Adrenal gland (tissue), 12 donors: ENCODE measurements around the gene ITGA2B. TPM values are rescaled to one million over a fixed set of nuclear protein-coding genes. Genes with fewer than 3 reads are reported as not detected.

Experiments used
- DNase-seq, 7 donors: peaks; one replicate each; pipeline ENCODE4 v3.0.0-alpha.2; 2019 to 2020
- H3K27ac ChIP-seq, 5 donors: fragments of 200-600 bp; sonication (generic) in 4 of 5; 1 replicate in 3 of 5; 2 replicates in 2 of 5; pipeline versions ENCODE4 v1.5.1 to v1.8.0; 2016 to 2020; ENCODE audit warnings: mild to moderate bottlenecking in 1 of 5
- H3K27me3 ChIP-seq: fragments of 200-600 bp; 2 replicates; pipeline ENCODE4 v1.8.0; 2021
- H3K36me3 ChIP-seq, 2 donors: fragments of 200-600 bp; replicated peaks in 1 of 2; 1 replicate in 1 of 2; 2 replicates in 1 of 2; pipeline versions ENCODE4 v1.5.1 to v1.8.0; 2018 to 2022
- H3K4me1 ChIP-seq, 2 donors: fragments of 200-600 bp; replicated peaks in 1 of 2; 1 replicate in 1 of 2; 2 replicates in 1 of 2; pipeline versions ENCODE4 v1.5.1 to v1.8.0; 2018 to 2021
- H3K4me3 ChIP-seq, 4 donors: fragments of 200-600 bp; sonication (generic) in 3 of 4; one replicate each; pipeline ENCODE4 v1.5.1; 2016 to 2018
- H3K9me3 ChIP-seq, 3 donors: fragments of 200-600 bp; sonication (generic) in 1 of 3; replicated peaks in 1 of 3; 1 replicate in 2 of 3; 2 replicates in 1 of 3; pipeline versions ENCODE4 v1.5.1 to v1.8.0; 2016 to 2021
- CTCF ChIP-seq, 6 experiments: fragments of 450-650 bp in 4 of 6; fragments of 200-600 bp in 2 of 6; sonication (generic) in 1 of 6; IDR thresholded peaks; 1 replicate in 5 of 6; 2 replicates in 1 of 6; pipeline versions ENCODE4 v1.5.1 to v1.8.0; 2016 to 2021; ENCODE audit warnings: antibody characterized with exemption in 6 of 6, mild to moderate bottlenecking in 2 of 6, moderate library complexity in 1 of 6
- POLR2A ChIP-seq, 2 donors: fragments of 450-650 bp; IDR thresholded peaks; one replicate each; pipeline ENCODE4 v1.6.1; 2017; ENCODE audit warnings: antibody characterized with exemption in 2 of 2, mild to moderate bottlenecking in 2 of 2, moderate library complexity in 1 of 2
- WGBS, 4 donors: extraction: QIAGEN DNeasy Blood & Tissue Kit in 2 of 4; methylation state at CpG; one replicate each; pipeline versions ENCODE4 v1.1.5 to v1.1.7; 2013 to 2017; 5-methylcytosine and 5-hydroxymethylcytosine counted together
- intact Hi-C, 2 donors: fragments of 100-400 bp; cut with DNase I; formaldehyde crosslinking; loops; one replicate each; pipeline versions ENCODE4 v1.14.1 to v1.15.0; 2022 to 2023
- polyA plus RNA-seq, 3 donors: library from polyadenylated mRNA; stranded (reverse); fragments of 200-250 nt in 2 of 3; fragments of 350-450 nt in 1 of 3; fragmentation: Illumina TruSeq in 1 of 3; extraction: RNeasy Lipid Tissue Mini Kit (QIAGEN cat#74804) in 1 of 3; gene quantifications; one replicate each; pipeline ENCODE4 v1.2.3, GENCODE V29; 2013 to 2014
- total RNA-seq, 9 donors: library from RNA; depleted of rRNA in 4 of 9; stranded (reverse); fragments of >200 nt in 4 of 9; fragments of 120-200 nt in 1 of 9; fragmentation: NEBNext Ultra II Directional in 1 of 9; extraction: Animal tissue kit (Norgen Biotek cat#: 25700) in 1 of 9; gene quantifications; one replicate each; pipeline versions ENCODE4 v1.1.0 to v1.2.4, GENCODE V29; 2013 to 2023
- donor health status: healthy with polysubstance abuse.
- donor health status: Bipolar disorder and iron deficiency.
- donor health status: DM: yes; HTN: yes; CAD: no.
- donor health status: DM: no; HTN: no; CAD: no.
- donor health status: DM: no; HTN: no; CAD: no.
- donor health status: DM: yes; HTN: yes; CAD: no.

The ITGA2B gene
- total and polyA plus RNA-seq, 12 donors: 0.06 to 3.2 (median 0.74) TPM; not detected in 1

GRCh38 chr17:44355642-44356099, 33.8 kb downstream of the ITGA2B start:
- TF ChIP-seq POLR2A (IDR thresholded peaks at IDR 0.05) (no peak), CTCF (IDR thresholded peaks at IDR 0.05) (no peak)
- Histone ChIP-seq H3K4me3 (no peak overlapping the region), H3K9me3 (no peaks in the 10 kb centered on the region), H3K27me3 (no peaks in the 10 kb centered on the region), H3K36me3 (peaks cover 0 to 24% of the 10 kb centered on the region in 2 donors), H3K27ac (no peak overlapping the region), H3K4me1 (no peaks in the 10 kb centered on the region)
- DNase-seq: no peak
- WGBS, 4 donors: 89 to 93% (median 91%) methylated on average over 9 to 17 of the region's 17 CpGs
- intact Hi-C loops: no loop called here

- no peaks in the 10 kb centered on the region for H3K27me3 ChIP-seq
- H3K4me1 ChIP-seq: no peaks in the 10 kb centered on the region
- no peaks in the 10 kb centered on the region for H3K9me3 ChIP-seq
- H3K36me3 ChIP-seq: peaks cover 0 to 32% of the 10 kb centered on the region in 2 donors
- no peak overlapping the region for H3K27ac ChIP-seq
- peak in 3 of 7 donors; percentile 55 to 60 (median 56) for DNase-seq
- peak in 3 of 6 experiments; percentile 31 to 51 (median 36) for TF ChIP-seq CTCF (IDR thresholded peaks at IDR 0.05)
- no peak for TF ChIP-seq POLR2A (IDR thresholded peaks at IDR 0.05)
- 41 to 81% (median 54%) methylated on average over 18 to 77 of the region's 77 CpGs for WGBS, 4 donors
- H3K4me3 ChIP-seq: peak overlapping the region in 1 of 4 donors; percentile 46
- intact Hi-C loops: loop anchor here in 1 of 2 donors (5.0 kb wide), 1 partner anchor 143 kb away; no protein-coding TSS in a partner anchor
Observed at GRCh38 chr17:44354582-44355561, 34.6 kb downstream of the ITGA2B start.

GRCh38 chr17:44353672-44354331, 35.6 kb downstream of the ITGA2B start:
- Histone ChIP-seq H3K36me3 (peaks cover 0 to 42% of the 10 kb centered on the region in 2 donors), H3K4me3 (peak overlapping the region in 1 of 4 donors; percentile 46), H3K27me3 (no peaks in the 10 kb centered on the region), H3K27ac (no peak overlapping the region), H3K4me1 (no peaks in the 10 kb centered on the region), H3K9me3 (no peaks in the 10 kb centered on the region)
- TF ChIP-seq CTCF (IDR thresholded peaks at IDR 0.05) (no peak), POLR2A (IDR thresholded peaks at IDR 0.05) (no peak)
- intact Hi-C loops: loop anchor here in 1 of 2 donors (5.0 kb wide), 1 partner anchor 142 kb away; no protein-coding TSS in a partner anchor
- DNase-seq: peak in 2 of 7 donors; percentile 38 to 54
- WGBS, 4 donors: 16 to 20% (median 18%) methylated on average over 5 to 97 of the region's 98 CpGs
